NAMALWA (cell line): ENCODE data around the gene ICAM5.

ENCODE experiments used
- DNase-seq: peaks from one replicate; pipeline ENCODE4 v3.0.0-alpha.2; 2015; ENCODE audit warnings: low spot score

The ICAM5 gene

DNA sequence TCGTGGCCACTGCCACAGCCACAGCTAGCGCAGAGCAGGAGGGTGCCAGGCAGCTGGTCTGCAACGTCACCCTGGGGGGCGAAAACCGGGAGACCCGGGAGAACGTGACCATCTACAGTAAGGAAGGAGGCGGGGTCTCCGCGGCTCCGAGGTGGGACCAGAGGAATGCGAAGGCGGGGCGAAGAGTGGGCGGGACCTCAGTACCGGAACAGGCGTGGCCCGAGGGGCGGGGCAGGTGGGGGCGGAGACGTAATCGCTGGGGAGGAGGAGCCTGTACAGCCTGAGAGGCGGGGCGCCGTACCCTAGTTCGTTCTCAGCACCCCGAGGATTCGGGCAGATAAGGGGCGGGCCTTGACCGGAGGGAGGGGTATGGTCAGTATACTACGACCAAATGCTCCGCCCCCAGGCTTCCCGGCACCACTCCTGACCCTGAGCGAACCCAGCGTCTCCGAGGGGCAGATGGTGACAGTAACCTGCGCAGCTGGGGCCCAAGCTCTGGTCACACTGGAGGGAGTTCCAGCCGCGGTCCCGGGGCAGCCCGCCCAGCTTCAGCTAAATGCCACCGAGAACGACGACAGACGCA is 2.5 kb downstream of the ICAM5 start:
- DNase-seq = peak; percentile 81

DNA sequence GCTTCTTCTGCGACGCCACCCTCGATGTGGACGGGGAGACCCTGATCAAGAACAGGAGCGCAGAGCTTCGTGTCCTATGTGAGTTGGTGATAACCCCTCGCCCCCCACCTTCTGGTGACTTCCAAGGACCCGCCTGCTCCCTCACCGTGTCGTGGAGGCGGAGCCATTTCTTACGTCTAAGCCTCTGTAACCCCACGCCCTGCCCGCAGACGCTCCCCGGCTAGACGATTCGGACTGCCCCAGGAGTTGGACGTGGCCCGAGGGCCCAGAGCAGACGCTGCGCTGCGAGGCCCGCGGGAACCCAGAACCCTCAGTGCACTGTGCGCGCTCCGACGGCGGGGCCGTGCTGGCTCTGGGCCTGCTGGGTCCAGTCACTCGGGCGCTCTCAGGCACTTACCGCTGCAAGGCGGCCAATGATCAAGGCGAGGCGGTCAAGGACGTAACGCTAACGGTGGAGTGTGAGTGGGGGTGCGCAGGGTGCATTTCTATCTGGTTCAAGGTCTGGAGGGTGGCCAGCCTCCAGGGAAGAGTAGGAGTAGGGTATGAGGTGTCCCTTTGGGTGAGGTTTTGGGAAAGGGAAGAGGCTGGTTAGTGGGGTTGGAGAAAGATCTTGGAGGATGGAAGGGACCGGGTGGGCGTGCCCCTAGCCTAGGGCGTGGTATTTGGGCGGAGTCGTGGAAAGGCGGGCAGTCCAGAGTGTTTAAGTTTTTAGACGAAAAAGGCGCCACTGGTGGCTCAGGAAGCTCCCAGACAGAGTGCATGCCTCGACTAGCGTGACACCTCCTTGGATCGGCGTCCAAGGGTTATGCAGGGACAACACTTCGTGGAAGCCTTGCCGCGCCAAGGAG is 3.3 kb downstream of the ICAM5 start:
- DNase-seq = no peak

DNA sequence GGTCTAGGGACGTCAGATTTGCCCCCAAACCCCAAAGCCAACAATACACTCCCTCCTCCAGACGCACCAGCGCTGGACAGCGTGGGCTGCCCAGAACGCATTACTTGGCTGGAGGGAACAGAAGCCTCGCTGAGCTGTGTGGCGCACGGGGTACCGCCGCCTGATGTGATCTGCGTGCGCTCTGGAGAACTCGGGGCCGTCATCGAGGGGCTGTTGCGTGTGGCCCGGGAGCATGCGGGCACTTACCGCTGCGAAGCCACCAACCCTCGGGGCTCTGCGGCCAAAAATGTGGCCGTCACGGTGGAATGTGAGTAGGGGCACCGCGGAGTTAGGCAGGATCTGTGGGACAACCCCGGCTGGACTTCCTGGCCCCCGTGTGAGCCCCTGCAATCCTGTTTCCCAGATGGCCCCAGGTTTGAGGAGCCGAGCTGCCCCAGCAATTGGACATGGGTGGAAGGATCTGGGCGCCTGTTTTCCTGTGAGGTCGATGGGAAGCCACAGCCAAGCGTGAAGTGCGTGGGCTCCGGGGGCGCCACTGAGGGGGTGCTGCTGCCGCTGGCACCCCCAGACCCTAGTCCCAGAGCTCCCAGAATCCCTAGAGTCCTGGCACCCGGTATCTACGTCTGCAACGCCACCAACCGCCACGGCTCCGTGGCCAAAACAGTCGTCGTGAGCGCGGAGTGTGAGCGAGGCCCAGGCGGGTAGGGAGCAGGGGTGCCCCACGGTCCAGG is 4.0 kb downstream of the ICAM5 start:
- no peak for DNase-seq

DNA sequence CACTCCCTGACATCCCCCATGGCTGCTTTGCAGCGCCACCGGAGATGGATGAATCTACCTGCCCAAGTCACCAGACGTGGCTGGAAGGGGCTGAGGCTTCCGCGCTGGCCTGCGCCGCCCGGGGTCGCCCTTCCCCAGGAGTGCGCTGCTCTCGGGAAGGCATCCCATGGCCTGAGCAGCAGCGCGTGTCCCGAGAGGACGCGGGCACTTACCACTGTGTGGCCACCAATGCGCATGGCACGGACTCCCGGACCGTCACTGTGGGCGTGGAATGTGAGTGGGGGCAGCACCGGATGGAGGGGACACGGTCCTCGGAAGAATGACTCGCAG is 4.6 kb downstream of the ICAM5 start:
- no peak for DNase-seq

DNA sequence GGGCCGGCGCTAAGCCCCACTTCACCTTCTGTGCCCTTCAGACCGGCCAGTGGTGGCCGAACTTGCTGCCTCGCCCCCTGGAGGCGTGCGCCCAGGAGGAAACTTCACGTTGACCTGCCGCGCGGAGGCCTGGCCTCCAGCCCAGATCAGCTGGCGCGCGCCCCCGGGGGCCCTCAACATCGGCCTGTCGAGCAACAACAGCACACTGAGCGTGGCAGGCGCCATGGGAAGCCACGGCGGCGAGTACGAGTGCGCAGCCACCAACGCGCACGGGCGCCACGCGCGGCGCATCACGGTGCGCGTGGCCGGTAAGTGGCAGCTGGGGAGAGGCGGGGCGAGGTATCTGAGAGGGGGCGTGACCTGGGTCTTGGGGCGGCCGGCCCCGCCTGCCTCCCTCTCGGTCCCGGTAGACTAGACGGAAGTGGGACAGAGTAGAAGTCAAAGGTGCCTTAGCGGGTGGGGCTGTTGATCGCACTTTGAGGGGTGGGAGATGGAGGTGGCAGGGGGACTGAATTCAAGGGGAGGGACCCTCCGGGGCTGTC is 5.6 kb downstream of the ICAM5 start:
- peak; percentile 61 for DNase-seq

DNA sequence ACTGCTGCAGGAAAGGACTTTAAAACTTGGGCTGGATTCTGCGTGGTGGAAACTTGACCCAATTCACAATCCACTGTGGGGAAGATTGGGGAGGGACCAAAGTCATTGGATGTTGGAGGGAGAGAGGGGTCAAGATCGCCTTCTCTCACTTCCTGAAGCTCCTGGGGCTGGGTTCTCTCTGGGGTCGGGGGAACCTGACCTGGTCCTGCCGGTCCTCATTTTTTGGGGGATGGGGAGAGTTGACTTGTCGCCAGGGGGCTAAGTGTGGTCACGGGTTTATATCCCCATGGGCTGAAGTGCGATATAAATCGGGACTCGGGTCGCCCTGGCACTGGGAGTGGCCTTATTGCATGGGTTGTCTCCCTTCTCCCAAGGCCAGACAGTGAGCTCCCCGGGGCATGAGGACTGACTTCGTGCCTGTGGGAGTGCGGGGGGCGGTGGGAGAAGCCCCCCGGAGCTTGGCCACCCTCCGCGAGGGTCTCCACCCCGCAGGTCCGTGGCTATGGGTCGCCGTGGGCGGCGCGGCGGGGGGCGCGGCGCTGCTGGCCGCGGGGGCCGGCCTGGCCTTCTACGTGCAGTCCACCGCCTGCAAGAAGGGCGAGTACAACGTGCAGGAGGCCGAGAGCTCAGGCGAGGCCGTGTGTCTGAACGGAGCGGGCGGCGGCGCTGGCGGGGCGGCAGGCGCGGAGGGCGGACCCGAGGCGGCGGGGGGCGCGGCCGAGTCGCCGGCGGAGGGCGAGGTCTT is 6.3 kb downstream of the ICAM5 start:
- peak; percentile 43 for DNase-seq

DNA sequence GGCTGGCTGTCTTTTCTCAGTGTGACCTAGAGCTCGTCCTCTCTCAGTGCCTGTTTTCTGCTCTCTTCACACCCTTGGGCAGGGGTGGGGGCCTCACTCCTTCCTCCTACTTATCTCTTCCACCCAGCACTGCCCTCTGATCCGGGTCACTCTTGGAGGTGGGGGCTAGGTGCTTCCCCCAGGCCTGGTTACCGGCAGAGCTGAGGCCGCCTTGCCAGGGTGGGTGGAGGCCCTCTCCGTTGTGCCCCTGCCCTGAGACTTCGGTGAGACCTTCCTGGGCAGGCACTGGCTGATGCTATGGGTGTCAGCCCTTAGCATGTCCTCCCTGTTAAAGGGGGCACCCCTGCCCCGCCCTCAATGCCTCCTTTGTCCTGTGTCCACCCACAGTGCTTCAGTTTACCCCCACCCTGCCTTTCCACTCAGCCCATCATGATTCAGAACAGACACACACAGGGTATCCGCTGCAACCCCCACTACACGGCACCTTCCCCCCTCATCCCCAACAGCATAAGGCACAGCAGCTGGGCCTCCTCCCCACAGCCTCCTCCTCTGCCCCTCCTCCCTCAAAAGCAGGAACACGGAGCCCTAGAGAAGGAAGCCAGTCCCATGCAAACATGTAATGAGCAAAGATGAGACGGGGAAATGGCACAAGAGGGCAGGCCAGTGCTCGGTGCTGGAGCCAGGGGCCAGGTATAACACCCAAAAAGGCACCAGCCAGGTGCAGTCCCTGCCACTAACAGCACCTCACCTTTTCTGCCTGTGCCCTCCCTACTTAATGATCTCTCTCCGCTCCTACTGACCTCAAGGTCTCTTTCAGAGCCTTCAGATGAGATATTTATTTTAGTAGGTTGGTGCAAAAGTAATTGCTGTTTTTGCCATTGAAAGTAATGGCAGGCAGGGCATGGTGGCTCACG is 10.1 kb downstream of the ICAM5 start:
- no peak for DNase-seq

DNA sequence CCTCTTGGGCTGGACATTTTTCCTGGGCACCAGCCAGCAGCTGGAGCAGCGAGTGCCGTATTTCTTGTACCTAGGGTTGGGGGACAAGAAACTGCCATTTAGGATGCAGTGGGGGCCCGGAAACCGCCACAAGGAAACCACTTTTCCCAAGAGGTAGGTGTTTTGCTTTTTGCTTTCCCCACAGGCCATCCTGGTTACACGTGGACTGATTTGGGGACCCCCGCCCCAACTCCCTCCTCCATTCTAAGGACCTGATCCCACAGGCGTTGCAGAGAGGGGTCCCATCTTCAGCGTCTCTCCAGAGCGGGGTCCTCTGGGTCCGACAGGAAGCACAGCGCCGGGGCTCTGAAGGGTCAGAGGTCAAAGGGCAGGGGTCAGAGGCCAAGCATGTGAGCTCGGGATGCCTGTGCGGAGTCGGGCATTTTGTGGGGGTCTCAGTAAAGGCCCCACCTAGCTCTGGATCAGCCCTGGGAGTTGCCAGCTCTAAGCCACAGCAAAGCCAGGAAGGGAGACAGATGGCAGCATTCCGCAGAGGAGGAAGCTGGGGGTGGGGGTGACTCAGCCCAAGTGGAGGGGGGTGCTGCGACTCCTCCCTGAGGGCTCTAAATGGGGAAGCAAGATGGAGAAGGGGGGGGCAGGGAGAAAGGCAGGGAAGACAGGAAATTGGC is 15.5 kb downstream of the ICAM5 start:
- no peak for DNase-seq

DNA sequence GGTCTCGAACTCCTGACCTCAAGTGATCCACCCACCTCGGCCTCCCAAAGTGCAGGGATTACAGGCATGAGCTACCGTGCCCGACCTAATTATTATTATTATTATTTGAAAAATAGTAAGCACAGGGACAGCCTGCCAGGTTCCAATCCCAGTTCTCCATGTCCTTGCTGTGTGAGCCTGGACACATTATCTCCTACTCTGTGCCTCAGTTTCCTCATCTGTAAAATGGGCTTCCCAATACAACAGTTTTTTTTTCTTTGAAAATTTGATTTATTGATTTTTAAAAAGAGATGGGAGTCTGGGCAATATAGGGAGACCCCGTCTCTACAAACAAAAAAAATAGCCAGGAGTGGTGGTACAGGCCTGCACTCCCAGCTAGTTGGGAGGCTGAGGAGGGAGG is 16.6 kb downstream of the ICAM5 start:
- DNase-seq = no peak

DNA sequence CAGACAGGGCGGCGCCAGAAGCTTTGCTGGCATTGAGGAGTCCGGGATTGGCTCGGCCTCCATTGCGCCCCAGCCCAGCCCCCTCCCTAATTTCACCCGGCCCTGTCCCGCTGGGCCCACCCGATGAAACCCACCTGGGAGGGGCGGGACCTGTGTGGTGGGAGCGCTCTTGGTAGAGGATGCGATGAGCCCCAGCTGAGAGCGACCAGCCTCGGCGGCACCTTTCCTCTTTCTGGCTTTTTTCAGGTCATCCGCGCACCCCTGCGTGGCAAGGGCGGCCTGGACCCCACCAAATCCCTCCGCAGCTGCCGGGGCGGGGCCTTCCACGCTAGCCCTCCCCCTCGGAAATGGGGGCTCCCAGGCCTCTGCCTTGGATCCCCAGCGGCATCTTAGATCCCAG is 19.7 kb downstream of the ICAM5 start, which contains the start of gene ZGLP1:
Gene ZGLP1 (minus strand): TSS at position 393 of the 400 bp plus-strand sequence.
- no peak for DNase-seq

DNA sequence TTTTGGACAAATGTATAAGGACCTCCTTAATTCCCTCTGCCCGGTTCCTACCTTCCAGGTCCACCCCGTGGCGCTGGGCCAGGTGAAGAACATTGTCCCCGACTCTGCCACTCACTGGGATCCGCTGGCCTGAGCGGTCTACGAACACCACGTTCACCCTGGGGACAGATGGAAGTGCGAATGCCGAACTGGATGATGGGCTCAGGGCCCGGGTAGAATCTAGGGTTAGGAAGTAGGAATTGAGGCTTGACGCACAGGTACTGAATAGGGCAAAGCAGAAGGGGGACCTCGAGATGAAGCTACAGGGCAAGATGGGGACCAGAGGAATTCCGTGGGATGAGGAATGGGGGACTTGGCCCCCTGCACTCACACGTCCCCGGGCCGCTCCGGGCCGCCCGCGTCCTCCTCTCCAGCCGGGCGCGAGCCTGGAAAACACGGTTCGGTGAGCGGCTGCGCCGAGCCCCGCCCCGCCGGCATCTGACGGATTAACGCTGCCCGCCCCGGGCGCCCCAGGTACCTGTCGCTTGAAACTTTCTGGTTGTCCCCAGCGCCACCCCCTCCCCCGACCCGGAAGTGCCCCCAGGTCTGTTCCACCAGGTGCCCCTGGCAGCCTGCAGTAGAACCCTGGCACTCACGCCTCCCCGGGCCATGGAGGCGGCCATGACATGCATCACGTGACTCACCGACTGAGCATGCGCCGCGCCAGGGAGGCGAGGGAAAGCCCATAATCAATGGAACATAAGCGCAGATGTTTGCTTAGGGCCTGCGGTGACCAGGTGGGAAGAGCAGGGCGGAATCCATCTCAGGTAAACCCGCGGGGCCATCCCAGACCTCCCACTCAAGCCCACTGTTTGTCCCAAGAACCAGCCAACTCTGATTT is 25.8 kb downstream of the ICAM5 start, which contains the start of gene FDX2:
Gene FDX2 (minus strand): TSS at position 681 of the 880 bp plus-strand sequence. CDS start 19 bp downstream, at position 662.
- peak; percentile 90 for DNase-seq

DNA sequence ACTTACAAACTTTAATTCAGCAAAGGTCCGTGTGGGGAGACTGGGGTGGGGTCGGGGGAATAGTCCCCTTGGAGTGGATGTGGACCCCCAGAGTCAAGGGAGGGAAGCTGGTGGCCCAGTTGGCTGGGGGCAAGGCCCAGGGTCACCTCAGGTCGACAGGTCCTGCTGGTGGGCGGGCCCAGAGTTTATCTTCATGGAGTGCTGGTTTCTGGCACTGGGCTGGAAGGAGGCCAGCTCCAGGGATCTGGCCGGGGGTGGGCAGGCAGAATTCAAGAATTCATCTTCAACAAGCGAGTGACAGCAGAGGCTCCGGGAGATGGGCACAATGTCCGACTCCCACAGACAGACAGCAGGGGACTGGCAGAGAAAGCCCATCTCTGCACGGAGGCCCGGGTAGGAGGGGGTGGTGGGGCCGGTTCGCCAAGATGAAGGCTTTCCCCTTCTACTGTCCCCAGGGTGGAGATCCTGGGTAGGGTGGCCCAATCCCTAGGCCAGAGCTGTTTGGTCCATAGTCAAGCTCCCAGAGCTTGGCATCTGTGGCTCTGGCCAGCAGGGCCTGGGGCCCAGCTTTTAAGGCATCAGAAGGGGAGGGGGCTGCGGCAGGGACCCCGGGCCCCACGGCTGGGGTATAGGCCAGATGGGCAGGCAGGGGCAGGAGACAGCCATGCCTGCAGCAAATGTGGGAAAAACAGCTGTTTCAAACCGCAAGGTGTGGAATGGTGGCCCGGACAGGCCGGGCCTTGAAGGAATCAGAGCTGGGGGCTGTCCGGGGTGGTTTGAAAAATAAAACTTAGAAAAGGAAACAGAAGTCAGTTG is 26.7 kb downstream of the ICAM5 start:
- no peak for DNase-seq

DNA sequence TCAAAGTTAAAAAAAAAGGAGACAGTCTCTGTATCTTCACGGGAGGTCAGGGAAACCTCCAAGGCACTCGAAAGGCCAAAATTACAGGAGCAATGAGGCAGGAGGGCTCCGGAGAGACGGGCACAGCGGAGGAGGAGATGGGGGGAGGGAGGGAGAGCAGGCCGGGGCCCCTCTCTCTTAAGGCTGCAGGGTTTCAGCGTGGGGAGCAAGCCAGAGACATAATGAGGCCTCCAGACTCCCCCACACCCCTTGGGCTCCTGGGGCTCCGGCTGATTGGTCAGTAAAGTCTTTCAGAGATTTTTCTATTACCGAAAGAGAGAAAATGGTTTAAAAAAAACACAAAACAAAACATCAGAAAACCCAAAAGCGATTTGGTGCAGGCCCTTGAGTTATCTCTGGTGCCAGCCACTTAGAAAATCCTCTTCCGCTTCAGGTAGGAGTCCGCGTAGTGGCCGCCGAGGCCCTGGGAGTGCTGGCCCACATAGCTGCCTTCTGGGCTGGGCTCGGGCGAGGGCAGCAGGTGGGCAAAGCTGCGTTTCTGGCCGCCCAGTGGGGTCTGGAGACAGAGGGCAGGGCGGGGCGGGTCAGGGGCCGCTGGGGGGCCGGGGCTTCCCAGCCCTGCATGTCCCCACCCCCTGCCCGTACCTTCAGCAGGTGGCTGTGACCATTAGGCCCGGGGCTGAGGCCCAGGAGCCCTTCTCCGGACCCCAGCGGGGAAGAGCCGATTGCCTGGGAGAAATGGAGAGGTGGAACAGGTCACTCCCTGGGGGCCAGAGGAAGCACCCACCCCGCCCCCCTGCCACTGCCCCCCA is 27.5 kb downstream of the ICAM5 start:
- no peak for DNase-seq

DNA sequence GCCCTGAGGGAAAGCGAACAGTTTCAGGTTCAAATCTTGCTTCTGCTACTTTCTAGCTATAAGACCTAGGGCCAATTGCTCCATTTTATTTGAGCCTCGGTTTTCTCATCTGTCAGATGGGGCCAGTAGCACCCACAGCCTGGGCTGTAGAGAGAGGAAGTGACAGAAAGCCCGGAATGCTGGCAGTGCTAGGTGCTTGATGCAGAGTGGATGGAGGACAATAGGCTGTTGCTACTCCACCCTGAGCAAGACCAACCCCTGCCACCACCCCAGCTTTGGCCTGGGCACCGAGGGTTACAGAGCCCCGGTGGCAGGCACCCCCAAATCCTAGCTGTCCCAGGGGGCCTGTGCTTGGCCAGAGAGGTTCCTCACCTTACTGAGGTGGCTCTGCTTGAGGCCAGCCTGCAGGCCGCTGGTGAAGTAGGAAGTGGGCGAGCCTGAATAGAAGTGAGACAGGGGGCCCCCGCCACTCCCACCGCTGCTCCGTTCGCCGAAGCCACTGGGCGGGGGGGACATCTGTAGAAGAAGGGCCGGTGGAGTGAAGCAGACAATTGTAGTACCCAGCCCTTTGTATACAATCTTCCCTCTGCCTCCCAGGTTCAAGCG is 28.2 kb downstream of the ICAM5 start:
- no peak for DNase-seq

DNA sequence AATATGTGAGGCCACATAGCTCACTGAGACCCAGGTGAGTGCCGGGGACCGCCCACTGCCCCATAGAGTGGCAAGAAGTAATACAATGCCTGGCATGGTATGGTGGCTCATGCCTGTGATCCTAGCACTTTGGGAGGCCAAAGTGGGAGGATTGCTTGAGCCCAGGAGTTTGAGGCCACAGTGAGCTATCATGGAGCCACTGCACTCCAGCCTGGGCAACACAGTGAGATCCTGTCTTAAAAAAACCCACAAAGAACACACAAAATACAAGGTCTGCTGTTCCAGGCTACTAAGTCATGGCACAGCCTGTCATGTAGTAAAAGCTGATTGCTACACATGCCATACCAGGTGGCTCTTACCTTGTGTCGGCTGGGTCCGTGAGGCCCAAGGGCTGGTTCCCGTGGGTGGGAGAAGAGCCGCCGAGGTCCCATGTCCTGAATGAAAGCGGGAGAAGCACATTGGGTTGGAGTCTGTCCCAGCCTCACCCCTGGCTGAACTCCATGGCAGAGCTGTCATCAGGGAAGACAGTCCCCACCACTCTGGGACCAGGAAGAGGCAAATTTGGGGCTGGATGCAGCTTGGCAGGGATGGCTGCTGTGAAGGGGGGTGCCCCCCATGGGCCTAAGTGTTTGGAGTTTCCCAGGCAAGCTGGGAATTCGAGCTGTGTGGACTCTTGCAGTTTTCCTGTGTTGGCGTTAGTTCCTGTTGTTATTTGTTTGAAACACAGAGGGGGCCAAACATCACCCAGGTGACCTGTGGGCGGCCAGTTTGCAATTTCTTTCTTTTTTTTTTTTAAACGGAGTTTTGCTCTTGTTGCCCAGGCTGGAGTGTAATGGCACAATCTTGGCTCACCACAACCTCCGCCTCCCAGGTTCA is 29.3 kb downstream of the ICAM5 start:
- no peak for DNase-seq
